ENCODE data around the gene HNRNPH3.

- TF ChIP-seq CTCF (IDR thresholded peaks at IDR 0.05; ENCODE audit: low read length) (no peak), EZH2 (IDR thresholded peaks at IDR 0.05; ENCODE audit: borderline replicate concordance, low read length) (no peak)
Observed at GRCh38 chr10:68302503-68302823, 29.4 kb upstream of the HNRNPH3 start.
